ENCODE data around the gene CERS6. TPM values are rescaled to one million over a fixed set of nuclear protein-coding genes. Genes with fewer than 3 reads are reported as not detected.

The CERS6 gene
- total RNA-seq, 1 donor from 2014 or later, result 25.7 TPM

DNA sequence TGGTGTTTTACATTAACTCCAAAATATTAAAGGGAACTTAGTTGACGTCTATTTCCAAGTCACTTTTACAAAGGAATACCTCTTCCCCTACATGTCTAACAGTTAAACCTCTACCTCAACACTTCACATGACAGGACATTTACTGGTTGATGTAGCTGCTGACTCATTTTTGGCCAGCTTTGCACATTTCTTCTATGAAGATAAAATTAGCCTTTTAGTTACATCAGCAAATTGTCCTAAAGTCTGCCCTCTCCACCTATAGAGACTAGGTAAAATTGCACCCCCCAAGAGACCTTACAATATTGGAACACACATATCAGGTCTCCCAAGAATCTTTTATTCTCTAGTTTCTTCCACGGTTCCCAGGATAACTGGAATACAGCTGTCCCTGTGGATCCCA, 10.1 kb upstream of the CERS6 start:
- DNase-seq, result no peak

DNA sequence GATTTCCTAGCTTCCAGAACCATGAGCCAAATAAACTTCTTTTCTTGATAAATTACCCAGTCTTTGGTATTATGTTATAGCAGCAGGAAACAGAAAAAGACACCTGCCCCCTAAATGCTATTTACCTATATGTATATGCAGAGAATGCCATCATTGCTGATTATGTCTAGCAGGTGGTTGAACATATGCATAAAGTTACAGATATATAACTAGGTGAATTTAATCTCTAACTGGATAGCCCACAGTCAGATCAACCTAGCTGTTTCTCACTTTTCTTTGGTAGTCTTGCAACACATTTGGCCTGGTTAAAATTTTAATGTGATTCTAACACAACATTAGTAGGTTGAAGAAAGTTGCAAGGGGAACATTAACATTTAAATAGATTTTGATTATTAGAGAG, 7.1 kb upstream of the CERS6 start:
- no peak for DNase-seq

DNA sequence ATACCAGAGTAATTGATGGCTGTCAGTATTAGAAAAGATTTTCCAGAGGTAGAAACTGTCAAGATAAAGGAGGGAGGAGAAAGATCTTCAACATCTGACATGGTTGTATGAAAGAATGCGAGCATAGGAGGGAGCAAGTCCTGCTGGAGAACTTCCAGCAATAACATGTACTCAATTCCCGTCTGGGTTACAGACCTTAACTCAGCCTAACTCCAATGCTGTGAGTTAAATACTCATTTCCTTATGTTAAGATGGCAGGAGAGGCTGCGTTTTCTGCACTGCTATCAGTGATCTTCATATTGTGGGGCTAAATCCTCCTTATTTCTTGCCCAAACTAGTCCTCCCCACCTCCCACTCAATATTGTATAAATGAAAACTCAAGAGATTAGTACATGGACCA, 6.7 kb upstream of the CERS6 start:
- DNase-seq, result peak; percentile 12

- DNase-seq, result no peak
Measured at GRCh38 chr2:168450171-168450570, 5.9 kb upstream of the CERS6 start.

DNA sequence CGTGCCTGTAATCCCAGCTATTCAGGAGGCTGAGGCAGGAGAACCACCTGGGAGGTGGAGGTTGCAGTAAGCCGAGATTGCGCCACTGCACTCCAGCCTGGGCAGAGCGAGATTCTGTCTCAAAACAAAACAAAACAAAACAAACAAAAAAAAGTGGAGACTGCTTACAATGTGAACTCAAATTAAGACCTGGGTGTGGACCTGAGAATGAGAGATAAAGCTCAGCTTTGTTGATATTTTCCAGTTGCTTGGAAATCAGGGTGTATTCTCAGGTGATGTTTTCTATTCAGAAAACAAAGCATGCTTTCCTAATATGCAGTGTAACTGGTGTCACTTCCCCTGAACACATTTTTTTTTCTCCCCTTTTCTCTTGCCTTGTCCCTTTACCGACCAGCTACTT, 5.3 kb upstream of the CERS6 start:
- no peak for DNase-seq

DNA sequence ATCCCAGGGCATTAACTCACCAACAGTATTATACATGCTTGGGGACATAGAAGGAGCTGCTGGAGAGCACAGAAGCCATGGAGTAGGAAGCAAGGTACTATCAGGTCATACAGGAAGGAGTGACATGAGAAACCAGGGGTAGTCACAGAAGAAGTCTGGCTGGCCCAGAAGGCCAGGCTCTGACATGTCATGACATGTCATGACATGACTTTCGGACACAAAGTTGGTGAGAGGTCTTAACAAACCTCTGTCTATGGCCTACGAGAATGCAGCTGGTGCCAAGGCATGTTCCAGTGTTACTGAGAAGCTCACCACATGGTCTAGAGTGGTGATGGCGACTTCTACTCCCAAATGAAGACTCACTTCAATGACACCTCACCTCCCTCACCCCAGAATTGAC, 3.3 kb upstream of the CERS6 start:
- no peak for DNase-seq

- DNase-seq, result no peak
Measured at GRCh38 chr2:168453404-168453803, 2.7 kb upstream of the CERS6 start.

GRCh38 chr2:168454737-168455644, 1.1 kb upstream of the CERS6 start:
- no peak for DNase-seq

GRCh38 chr2:168456521-168457189, 583 bp downstream of the CERS6 start:
- DNase-seq, result peak; percentile 51

DNA sequence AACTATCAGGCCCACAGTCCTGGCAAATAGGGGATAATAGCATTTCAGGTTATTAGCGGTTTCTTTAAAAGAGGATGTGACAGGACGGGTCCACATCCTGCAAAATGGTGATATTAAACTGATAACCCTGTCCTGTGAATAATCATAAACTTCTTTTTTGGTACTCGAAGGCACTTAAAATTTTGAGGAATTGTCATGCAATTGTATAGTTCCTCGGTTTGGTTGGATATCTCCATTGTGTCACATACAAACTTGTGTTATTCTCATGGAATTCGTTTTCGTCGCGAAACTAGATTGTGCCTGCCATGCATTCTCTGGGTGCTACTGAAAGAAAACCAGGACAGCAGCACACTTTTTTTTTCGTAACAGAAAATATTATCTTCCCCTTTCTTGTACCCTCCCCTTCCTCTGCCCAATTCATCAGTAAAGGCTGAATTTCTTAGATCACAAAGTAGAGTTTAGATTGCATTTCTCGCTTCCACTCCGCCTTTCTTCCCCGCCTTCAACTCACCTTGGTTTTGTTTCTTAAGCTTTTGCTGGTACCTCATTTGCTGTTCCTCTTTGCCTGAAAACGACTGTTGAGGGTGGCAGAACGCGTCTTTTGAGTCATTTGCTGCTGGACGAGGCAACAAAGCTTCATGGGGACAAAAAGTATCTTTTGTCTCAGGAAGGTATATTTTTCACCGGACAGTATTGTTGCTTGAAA, 1.3 kb downstream of the CERS6 start:
- peak; percentile 17 for DNase-seq

GRCh38 chr2:168458139-168458538, 2.1 kb downstream of the CERS6 start:
- no peak for DNase-seq

GRCh38 chr2:168459256-168459655, 3.2 kb downstream of the CERS6 start:
- no peak for DNase-seq

DNA sequence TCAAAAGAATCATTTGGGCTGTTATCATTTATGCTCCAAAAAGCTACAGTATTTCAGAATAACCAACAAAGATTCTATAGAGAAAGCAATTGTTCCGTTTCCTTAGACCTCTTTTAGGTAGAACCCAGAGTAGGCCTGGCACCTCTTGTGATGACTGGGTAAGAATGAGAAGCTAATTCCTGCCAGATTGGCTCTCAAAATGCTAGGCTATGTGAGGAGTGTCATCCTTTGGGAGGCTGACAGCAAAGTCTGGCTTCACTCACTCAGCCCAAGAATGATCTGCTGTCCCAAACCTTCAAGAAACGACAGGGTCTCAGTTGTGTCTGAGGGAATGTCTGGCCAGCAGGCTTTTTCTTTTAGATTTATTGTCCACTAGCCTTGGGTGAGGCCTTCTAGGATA, 4.5 kb downstream of the CERS6 start:
- no peak for DNase-seq

DNA sequence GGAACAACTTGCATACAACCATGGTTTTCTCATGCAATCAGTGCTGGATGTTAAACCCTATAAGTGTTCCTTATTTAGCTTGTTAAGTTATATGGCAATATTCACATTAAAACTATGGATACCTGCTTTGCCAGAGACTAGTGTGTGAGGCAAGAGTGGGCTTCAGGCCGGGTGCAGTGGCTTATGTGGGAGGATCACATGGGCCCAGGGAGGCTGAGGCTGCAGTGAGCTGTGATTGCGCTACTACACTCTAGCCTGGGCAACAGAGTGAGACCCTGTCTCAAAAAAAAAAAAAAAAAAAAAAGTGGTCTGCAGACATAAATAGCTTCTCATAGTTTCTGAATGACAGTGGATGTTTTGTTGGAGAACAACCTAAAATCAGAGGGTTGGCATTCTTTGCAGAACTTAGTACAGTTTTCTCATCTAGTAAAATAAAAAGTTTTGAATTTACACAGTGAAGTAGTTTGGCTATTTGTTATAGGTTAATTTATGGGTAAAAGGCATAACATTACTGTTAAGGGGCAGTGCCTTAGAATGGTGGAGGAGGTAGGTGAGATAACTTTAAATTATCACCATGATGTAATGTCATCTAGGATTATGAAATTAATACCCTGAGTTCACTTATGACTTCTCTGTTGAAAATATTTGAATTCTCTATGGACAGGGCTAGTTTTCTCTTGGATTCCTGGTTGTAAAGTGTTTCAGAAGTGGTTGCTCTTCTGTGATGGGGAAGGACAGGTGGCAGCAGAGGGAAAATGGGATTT, 5.3 kb downstream of the CERS6 start:
- no peak for DNase-seq

GRCh38 chr2:168461942-168462331, 5.9 kb downstream of the CERS6 start:
- no peak for DNase-seq

GRCh38 chr2:168462543-168463045, 6.5 kb downstream of the CERS6 start:
- DNase-seq, result no peak

GRCh38 chr2:168465594-168465993, 9.5 kb downstream of the CERS6 start:
- no peak for DNase-seq

GRCh38 chr2:168466190-168466737, 10.2 kb downstream of the CERS6 start:
- DNase-seq, result no peak

GRCh38 chr2:168466834-168467565, 10.9 kb downstream of the CERS6 start:
- no peak for DNase-seq

- no peak for DNase-seq
Measured at GRCh38 chr2:168467729-168468128, 11.7 kb downstream of the CERS6 start.

DNA sequence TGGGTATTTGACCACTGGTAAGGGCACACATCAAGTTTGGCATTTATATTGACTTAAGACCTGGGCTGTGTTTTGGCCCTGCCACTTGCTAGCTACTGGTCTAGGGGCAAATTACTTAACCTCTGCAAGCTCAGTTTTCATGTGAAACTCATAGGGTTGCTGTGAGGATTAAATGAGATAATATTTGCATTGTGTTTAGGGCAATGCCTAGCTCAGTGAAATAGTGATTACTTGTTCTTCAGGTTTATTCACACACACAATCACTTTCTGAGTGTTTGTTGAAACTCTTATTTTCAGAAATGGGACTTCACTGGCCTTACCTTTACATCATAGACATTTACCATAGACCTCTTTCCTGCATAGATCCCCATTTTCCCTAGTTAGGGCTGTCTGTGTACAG, 12.3 kb downstream of the CERS6 start:
- DNase-seq, result no peak

Data from dermis blood vessel endothelial cell (primary cell).